Breast epithelium (tissue), 3 donors: ENCODE results near the gene GNB1.

Experiments
- CTCF ChIP-seq, 3 donors: fragments of 450-650 bp; IDR thresholded peaks; one replicate each; pipeline ENCODE4 v1.5.1; 2016 to 2017; ENCODE audit warnings: antibody characterized with exemption in 3 of 3, mild to moderate bottlenecking in 3 of 3, moderate library complexity in 3 of 3
- POLR2A ChIP-seq: fragments of 450-650 bp; IDR thresholded peaks from one replicate; pipeline ENCODE4 v1.6.1; 2016; ENCODE audit warnings: antibody characterized with exemption, mild to moderate bottlenecking, moderate library complexity

DNA sequence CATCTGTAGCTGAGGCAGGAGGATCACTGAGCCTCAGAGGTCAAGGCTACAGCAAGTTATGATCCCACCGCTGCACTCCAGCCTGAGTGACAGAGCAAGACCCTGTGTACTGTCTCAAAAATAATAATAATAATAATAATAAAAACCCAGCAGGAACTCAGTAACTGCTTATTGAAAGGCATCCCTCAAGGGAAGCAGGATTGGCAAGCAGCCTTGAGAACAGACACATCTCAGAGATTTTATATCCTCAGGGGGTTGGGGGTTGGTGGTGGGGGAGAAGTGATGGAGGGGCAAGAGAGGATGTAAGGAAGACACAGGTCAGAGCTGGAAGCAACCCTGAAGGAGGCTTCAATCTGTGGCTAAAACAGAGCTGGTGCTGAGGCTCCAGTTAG is 29.6 kb downstream of the GNB1 start:
- TF ChIP-seq CTCF (IDR thresholded peaks at IDR 0.05) = no peak
- no peak for TF ChIP-seq POLR2A
